Measurements from ENCODE around the gene CCL26. TPM values are rescaled to one million over a fixed set of nuclear protein-coding genes. Genes with fewer than 3 reads are reported as not detected.

The CCL26 gene
- total RNA-seq, 4 donors from 2014 or later: 1.2 to 2.0 TPM; not detected in 2

DNA sequence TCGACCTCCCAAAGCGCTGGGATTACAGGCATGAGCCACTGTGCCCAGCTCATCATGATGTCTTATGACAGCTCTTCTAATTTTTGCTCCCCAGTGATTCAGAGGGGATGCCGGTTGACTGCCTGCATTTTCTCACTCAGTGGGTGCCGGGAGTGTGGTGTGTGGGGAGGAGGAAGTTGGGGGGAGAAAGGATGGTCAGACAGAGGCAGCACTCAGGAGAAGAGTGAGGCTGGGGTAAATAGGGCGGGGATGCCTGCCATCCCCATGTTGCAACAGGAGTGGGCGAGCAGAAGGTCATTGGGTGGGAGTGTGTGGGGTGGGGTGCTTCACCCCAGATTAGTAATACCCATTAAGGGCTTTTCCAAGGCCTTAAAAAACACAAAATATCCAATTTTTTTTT, 45.1 kb upstream of the CCL26 start:
- no peaks in the 10 kb centered on the region for H3K36me3 ChIP-seq
- no peak overlapping the region for H3K4me3 ChIP-seq
- H3K4me1 ChIP-seq: no peaks in the 10 kb centered on the region
- H3K27me3 ChIP-seq: peaks cover 0 to 10% (median 0%) of the 10 kb centered on the region in 4 donors
- no peaks in the 10 kb centered on the region for H3K9me3 ChIP-seq
- DNase-seq (ENCODE audit: extremely low spot score): no peak
- no peak overlapping the region for H3K27ac ChIP-seq (replicated peaks in 1 of 4)
- 73% methylated on average over 6 of the region's 6 CpGs for WGBS
- TF ChIP-seq POLR2AphosphoS5 (IDR thresholded peaks at IDR 0.05): no peak
- TF ChIP-seq, protein P1, sequence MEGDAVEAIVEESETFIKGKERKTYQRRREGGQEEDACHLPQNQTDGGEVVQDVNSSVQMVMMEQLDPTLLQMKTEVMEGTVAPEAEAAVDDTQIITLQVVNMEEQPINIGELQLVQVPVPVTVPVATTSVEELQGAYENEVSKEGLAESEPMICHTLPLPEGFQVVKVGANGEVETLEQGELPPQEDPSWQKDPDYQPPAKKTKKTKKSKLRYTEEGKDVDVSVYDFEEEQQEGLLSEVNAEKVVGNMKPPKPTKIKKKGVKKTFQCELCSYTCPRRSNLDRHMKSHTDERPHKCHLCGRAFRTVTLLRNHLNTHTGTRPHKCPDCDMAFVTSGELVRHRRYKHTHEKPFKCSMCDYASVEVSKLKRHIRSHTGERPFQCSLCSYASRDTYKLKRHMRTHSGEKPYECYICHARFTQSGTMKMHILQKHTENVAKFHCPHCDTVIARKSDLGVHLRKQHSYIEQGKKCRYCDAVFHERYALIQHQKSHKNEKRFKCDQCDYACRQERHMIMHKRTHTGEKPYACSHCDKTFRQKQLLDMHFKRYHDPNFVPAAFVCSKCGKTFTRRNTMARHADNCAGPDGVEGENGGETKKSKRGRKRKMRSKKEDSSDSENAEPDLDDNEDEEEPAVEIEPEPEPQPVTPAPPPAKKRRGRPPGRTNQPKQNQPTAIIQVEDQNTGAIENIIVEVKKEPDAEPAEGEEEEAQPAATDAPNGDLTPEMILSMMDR (IDR thresholded peaks at IDR 0.05): no peak
- TF ChIP-seq POLR2A (IDR thresholded peaks at IDR 0.05; ENCODE audit: low read depth): no peak
- no peak for TF ChIP-seq EP300 (IDR thresholded peaks at IDR 0.05)
- intact Hi-C loops (cut with DNase I): no loop called here

DNA sequence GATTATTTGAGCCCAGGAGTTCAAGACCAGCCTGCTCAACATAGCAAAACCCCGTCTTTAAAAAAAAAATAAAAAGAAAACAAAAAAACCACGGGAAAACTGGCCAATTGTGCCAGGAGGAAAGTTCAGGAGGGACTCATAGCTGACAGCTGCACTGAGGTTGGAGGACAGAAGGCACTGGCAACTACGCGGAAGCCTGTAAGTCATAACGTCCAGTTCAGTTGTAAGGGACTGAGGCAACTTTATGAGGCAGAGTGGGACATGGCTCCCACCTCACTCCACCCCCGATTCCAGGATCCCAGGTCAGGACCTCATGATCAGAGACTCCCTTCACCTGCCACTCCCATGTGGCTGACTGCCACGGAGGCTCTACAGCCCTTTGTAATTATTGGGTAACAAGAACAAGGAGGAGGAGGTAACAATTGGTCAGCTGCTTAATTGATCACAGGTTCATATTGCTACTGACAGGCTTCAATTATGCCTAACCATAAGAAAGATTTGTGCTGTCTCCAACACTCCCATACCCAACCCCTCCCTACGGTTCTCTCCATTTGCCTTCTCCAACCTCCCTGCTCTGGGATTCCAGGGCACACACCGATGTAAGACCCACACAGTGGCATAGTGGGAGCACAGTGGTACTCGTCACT, 43.5 kb upstream of the CCL26 start:
- peaks cover 0 to 10% (median 0%) of the 10 kb centered on the region in 4 donors for H3K27me3 ChIP-seq
- no peaks in the 10 kb centered on the region for H3K36me3 ChIP-seq
- no peaks in the 10 kb centered on the region for H3K9me3 ChIP-seq
- TF ChIP-seq EP300 (IDR thresholded peaks at IDR 0.05): no peak
- no peak for TF ChIP-seq POLR2AphosphoS5 (IDR thresholded peaks at IDR 0.05)
- TF ChIP-seq POLR2A (IDR thresholded peaks at IDR 0.05; ENCODE audit: low read depth): no peak
- TF ChIP-seq, protein P1 (IDR thresholded peaks at IDR 0.05): no peak
- 66% methylated on average over 9 of the region's 10 CpGs for WGBS
- intact Hi-C loops (cut with DNase I): no loop called here
- H3K4me3 ChIP-seq: no peak overlapping the region
- no peaks in the 10 kb centered on the region for H3K4me1 ChIP-seq
- no peak overlapping the region for H3K27ac ChIP-seq (replicated peaks in 1 of 4)
- no peak for DNase-seq (ENCODE audit: extremely low spot score)

DNA sequence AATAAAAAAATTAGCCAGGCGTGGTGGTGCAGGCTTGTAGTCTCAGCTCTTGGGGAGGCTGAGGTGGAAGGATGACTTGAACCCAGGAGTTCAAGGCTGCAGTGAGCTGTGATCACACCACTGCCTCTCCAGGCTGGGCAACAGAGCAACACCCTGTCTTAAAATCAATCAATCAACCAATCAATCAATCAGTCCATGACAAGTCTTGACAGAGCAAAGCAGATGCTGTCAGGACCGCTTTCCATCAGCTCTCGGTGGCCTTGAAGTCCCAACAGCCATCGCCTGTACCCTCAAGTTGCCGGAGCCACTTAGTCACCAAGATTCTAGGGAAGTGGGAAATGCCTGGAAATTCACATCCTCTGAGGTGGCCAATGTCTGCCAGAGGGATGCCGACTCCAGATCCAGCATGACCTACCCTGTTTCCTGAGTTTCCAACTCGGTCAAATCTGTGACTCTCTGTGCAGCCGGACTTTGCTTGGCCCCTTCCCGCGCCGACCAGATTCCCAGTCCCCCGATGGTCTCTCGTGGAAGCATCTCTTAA, 42.5 kb upstream of the CCL26 start:
- 71% methylated on average over 11 of the region's 13 CpGs for WGBS
- peaks cover 0 to 10% (median 0%) of the 10 kb centered on the region in 4 donors for H3K27me3 ChIP-seq
- no peak overlapping the region for H3K27ac ChIP-seq (replicated peaks in 1 of 4)
- no peak for DNase-seq (ENCODE audit: extremely low spot score)
- H3K4me3 ChIP-seq: no peak overlapping the region
- intact Hi-C loops (cut with DNase I): no loop called here
- no peaks in the 10 kb centered on the region for H3K36me3 ChIP-seq
- no peaks in the 10 kb centered on the region for H3K4me1 ChIP-seq
- H3K9me3 ChIP-seq: no peaks in the 10 kb centered on the region
- TF ChIP-seq EP300 (IDR thresholded peaks at IDR 0.05) (no peak), POLR2A (IDR thresholded peaks at IDR 0.05; ENCODE audit: low read depth) (no peak), POLR2AphosphoS5 (IDR thresholded peaks at IDR 0.05) (no peak)
- TF ChIP-seq, protein P1 (IDR thresholded peaks at IDR 0.05): no peak

DNA sequence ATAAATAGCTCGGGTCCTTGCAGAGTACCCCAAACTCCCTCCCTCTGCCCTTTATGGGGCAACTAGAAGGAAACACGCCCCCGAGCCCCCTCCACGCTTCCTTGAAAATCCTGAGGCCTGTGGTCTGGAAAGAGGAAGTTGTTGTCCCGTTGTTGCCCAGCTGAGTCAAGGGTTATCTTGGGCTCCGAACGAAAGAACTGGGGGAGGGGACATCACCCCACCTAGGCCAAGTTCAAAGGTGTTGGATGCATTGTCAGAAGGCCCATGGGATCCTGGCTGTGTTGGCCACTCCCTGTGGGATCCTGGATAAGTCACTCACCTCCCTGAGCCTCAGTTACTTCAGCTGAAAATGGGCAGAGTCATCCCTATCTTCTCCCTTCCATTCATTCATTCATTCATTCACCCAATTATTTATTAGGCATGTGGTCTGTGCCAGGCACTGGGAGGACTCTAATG, 41.8 kb upstream of the CCL26 start, which contains the start of gene CCL24:
TSS of gene CCL24 (minus strand) at position 26 of the 456 bp plus-strand sequence. CDS start 91 bp downstream, outside the sequence.
- Histone ChIP-seq H3K27ac (replicated peaks in 1 of 4) (no peak within 1 kb of the TSS), H3K27me3 (peaks cover 0 to 10% (median 0%) of the 10 kb centered on the region in 4 donors), H3K36me3 (no peaks in the 10 kb centered on the region), H3K4me3 (no peak within 1 kb of the TSS), H3K4me1 (no peaks in the 10 kb centered on the region), H3K9me3 (no peaks in the 10 kb centered on the region)
- TF ChIP-seq, protein P1 (IDR thresholded peaks at IDR 0.05): no peak
- TF ChIP-seq EP300 (IDR thresholded peaks at IDR 0.05) (no peak), POLR2A (IDR thresholded peaks at IDR 0.05; ENCODE audit: low read depth) (no peak), POLR2AphosphoS5 (IDR thresholded peaks at IDR 0.05) (no peak)
- intact Hi-C loops (cut with DNase I): no loop called here
- no peak for DNase-seq (ENCODE audit: extremely low spot score)
- 60% methylated on average over 7 of the region's 7 CpGs for WGBS
